ENCODE data around the gene MYO18B.

MYO18B gene

GRCh38 chr22:25714070-25714469 is 27.9 kb upstream of the MYO18B start:
- DNase-seq = no peak

- DNase-seq = no peak
These were observed 27.2 kb upstream of the MYO18B start for GRCh38 chr22:25714739-25715138.

GRCh38 chr22:25716637-25717036 is 25.4 kb upstream of the MYO18B start:
- DNase-seq = no peak

DNA sequence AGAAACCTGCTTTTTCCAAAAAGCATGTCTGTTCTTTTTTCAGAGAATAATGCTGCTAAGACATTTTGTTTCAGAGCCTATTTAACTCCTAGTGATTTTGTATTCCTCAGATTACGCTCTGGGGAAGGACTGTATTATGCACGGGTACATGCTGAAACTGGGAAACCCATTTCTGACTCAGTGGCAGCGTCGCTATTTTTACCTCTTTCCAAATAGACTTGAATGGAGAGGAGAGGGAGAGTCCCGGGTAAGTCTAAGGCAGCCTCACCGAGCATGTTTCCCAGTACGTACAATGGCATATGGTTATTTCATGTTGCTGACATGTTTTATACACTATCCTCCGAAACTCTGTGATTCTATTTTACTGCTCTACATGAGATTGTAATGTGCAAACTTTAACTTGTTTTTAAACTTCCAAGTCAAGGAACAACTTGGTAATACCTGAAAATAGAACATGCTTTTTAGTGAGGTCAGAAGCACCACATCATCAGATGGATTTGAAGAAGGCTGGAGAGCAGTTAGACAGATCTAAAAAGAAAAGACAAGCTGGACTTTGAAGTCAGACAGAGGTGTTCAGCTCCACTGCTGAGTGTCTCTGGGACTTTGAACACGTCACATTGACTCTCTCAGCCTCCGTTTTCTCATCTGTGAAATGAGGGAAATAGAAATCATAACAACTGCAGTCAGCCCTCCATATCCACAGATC is 23.7 kb upstream of the MYO18B start:
- peak in 2 of 51 donors; percentile 27 to 38 for DNase-seq

DNA sequence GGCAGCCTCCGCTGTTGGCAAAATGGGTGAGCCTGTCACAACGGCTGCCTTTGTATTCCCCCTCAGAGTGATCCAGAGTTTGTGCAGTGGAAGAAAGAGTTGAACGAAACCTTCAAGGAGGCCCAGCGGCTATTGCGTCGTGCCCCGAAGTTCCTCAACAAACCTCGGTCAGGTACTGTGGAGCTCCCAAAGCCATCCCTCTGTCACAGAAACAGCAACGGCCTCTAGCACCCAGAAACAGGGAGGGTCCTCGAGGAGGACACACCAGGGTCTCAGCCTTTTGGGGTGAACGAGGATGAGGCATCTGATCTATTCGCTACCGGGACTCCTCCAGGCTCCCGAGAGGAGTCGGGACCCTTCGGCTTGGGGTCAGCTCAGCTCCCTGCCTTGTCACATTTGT is 19.8 kb upstream of the MYO18B start:
- DNase-seq = no peak

DNA sequence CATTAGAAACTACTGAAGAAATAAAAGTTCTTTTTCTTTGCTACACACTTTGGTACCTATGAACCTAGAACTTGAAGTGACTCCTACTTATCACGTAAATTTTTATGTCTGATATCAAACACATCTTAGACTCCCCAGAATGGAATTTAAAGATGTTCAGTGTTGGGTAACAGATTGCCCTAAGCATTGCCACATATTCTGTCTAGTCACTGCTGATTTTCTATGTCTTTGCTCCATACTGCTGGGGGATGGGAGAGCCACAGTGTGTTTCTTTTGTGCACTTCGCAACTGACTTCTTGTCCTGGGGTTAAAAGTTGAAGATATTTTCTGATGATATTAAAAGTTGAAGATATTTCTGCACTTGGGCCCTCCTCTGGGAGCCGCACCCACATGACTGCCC is 19.4 kb upstream of the MYO18B start:
- no peak for DNase-seq

- no peak for DNase-seq
These were observed 15.7 kb upstream of the MYO18B start for GRCh38 chr22:25726241-25726640.

- DNase-seq = no peak
These were observed 13.9 kb upstream of the MYO18B start for GRCh38 chr22:25728071-25728470.

- DNase-seq = no peak
These were observed 12.7 kb upstream of the MYO18B start for GRCh38 chr22:25729016-25729995.

- DNase-seq = no peak
These were observed 6.3 kb upstream of the MYO18B start for GRCh38 chr22:25735650-25736049.

- no peak for DNase-seq
These were observed 5.5 kb upstream of the MYO18B start for GRCh38 chr22:25736378-25737011.

GRCh38 chr22:25739659-25740344 is 2.2 kb upstream of the MYO18B start:
- DNase-seq = no peak

DNA sequence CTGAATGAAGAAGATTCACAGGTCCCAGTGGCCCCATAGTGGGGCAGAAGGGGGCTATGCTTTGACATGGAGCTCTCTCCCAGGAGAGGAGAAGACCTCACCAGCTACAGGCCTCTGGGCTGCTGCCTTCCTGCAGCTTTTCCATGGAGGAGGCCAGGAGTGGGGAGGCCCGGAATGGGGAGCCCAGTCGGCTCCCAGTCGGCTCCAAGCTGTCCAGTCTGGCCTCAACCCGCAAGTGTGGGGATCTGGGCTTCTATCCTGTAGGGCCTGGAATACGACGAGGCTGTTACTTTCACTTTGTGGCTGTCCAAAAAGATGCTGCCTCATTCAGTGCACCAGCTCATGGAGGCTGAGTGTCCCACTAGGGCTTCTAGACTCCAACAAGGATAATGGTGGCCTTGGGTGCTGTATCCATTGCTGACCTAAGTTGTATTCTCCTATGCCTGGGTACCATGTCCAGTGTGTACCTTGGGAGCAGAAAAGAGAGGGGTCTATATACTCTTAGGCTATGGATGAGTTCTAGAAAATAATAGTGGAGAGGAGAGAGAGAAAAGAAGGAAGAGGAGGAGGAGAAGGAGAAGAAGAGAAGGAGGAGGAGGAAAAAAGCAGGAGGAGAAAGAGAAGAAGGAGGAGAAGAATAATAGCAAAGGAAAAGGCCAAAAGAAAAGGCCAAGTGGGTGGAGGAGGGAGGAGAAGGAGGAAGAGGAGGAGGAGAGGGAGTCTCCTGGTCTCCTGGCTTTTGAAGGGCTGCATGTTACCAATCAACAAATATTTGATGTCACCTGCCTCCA is 1.1 kb downstream of the MYO18B start:
- no peak for DNase-seq

DNA sequence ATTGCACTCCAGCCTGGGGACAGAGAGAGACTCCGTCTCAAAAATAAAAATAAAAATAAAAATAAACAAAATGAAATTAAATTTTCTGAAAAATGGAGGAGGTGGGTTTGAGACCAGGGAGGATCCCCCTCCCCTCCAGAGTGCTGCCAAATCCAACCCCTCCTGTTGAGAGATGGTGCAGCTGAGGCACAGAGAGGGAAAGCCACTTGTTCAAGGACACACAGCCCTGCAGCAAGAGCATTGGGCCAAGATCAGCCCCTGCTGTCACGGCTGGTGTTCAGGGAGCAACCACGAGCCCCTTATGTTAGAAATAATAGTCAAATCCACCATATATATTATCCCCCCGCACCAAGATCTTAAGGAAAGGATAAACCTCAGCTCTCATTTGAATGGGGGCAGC is 2.7 kb downstream of the MYO18B start:
- no peak for DNase-seq

GRCh38 chr22:25745341-25746011 is 3.5 kb downstream of the MYO18B start:
- DNase-seq = no peak

GRCh38 chr22:25746012-25746373 is 4.0 kb downstream of the MYO18B start:
- DNase-seq = no peak

DNA sequence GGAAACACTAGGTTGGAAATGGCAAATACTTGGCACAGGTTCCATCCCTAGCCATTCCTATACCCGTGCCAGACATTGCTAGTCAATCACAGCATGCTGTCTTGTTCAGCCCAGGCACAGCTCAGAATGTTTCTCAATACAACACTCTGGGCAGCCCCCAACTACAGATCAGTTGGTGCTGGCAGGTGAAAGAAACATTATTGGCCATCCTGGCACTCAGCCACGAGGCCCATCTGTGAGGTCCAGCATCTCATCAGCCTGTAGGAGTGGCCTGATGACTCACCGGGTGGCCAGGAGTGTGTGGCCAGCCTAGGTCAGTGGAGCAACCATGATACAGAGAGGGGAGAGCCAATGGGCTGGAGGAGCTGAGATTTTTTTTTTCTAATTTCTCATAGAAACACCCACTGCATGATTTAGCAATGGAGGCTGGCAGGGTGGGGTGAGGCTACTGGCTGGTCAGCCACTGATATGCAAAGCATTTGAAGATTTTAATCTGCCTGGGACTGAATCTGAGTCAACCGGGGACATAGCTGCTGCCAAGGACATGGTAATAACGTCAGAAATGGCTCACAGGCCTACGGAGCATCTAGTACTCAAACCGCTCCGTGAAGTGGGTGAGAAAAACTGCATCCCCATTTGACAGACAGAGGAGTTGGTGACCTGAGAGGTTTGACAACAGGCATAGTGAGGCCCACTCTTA is 5.4 kb downstream of the MYO18B start:
- no peak for DNase-seq

DNA sequence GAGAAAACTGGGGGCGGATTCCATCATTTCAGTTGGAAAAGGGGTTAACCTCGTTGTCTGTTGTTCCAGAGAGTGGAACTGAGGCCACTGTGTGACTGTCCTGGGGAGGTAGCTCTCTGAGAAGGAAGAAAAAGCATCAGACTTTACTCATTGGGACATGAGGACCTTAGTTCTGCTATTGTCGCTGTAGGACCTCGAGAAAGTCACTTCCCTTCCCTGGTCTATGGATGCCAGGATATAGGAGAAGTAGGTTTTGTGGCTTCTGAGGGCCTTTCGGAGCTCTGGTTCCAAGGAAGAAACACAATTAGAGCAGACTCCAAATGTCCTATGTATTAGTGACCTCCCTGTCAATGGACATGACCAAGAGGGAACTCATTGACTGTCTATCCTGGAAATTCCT is 6.2 kb downstream of the MYO18B start:
- no peak for DNase-seq

DNA sequence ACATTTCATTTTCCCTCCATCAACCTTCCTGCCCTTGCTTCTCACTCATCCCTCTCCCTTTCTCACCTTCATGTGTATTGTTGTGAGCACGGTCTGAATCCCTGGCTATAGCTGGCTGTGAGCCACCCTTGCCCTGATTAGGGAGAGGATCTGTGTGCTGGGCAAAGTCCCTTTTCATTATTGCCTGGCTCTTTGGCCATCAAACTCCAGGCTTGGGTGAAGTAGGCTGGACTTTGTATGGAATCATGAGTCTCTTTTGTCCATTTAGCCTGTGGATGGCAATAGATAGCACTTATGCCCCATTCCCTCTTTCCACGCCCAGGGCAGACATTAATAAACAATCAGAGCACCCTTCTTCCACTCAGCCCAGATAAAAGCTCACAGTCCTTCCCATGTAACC is 6.7 kb downstream of the MYO18B start:
- DNase-seq = no peak
